Measurements from ENCODE around the gene SERPINB6. TPM values are rescaled to one million over a fixed set of nuclear protein-coding genes. Genes with fewer than 3 reads are reported as not detected.

Gene SERPINB6
- total RNA-seq, 4 donors from 2014 or later = 76.6 to 95.7 (median 84.4) TPM

- no peak overlapping the region for H3K4me3 ChIP-seq
- no peak for DNase-seq
- no peaks in the 10 kb centered on the region for H3K27me3 ChIP-seq
- 27 to 41% methylated on average over 3 to 4 of the region's 4 CpGs for WGBS, 2 donors
- TF ChIP-seq CTCF (IDR thresholded peaks at IDR 0.05) = no peak
- no peak for TF ChIP-seq POLR2A (IDR thresholded peaks at IDR 0.05)
- intact Hi-C loops (cut with DNase I) = no loop called here
- H3K36me3 ChIP-seq = no peaks in the 10 kb centered on the region
- peak overlapping the region; percentile 61 to 99 (median 98) for H3K27ac ChIP-seq
- H3K9me3 ChIP-seq = no peaks in the 10 kb centered on the region
- H3K4me1 ChIP-seq = peaks cover 21 to 71% (median 36%) of the 10 kb centered on the region in 3 donors
These were observed 15.4 kb upstream of the SERPINB6 start for GRCh38 chr6:2986722-2987221.

- Histone ChIP-seq H3K36me3 (no peaks in the 10 kb centered on the region), H3K27ac (no peak overlapping the region), H3K9me3 (no peaks in the 10 kb centered on the region), H3K27me3 (no peaks in the 10 kb centered on the region), H3K4me3 (no peak overlapping the region), H3K4me1 (peaks cover 32 to 76% (median 46%) of the 10 kb centered on the region in 3 donors)
- WGBS, 2 donors = 70 to 80% methylated on average over 9 to 12 of the region's 12 CpGs
- TF ChIP-seq POLR2A (IDR thresholded peaks at IDR 0.05) = no peak
- no peak for TF ChIP-seq CTCF (IDR thresholded peaks at IDR 0.05)
- DNase-seq = no peak
- intact Hi-C loops (cut with DNase I) = no loop called here
These were observed 13.5 kb upstream of the SERPINB6 start for GRCh38 chr6:2984738-2985406.

- Histone ChIP-seq H3K4me1 (peaks cover 32 to 88% (median 40%) of the 10 kb centered on the region in 3 donors), H3K27ac (peak overlapping the region; percentile 75 to 81 (median 78)), H3K9me3 (no peaks in the 10 kb centered on the region), H3K27me3 (no peaks in the 10 kb centered on the region), H3K4me3 (no peak overlapping the region), H3K36me3 (no peaks in the 10 kb centered on the region)
- 72 to 78% methylated on average over 4 of the region's 4 CpGs for WGBS, 2 donors
- no peak for DNase-seq
- intact Hi-C loops (cut with DNase I) = no loop called here
- TF ChIP-seq POLR2A (IDR thresholded peaks at IDR 0.05) = no peak
- TF ChIP-seq CTCF (IDR thresholded peaks at IDR 0.05) = no peak
These were observed 11.2 kb upstream of the SERPINB6 start for GRCh38 chr6:2982426-2983117.

- H3K4me1 ChIP-seq = peaks cover 20 to 79% (median 28%) of the 10 kb centered on the region in 3 donors
- WGBS, 2 donors = 56 to 62% methylated on average over 3 of the region's 3 CpGs
- no peaks in the 10 kb centered on the region for H3K36me3 ChIP-seq
- intact Hi-C loops (cut with DNase I) = no loop called here
- no peak for TF ChIP-seq POLR2A (IDR thresholded peaks at IDR 0.05)
- TF ChIP-seq CTCF (IDR thresholded peaks at IDR 0.05) = no peak
- H3K4me3 ChIP-seq = no peak overlapping the region
- DNase-seq = no peak
- no peaks in the 10 kb centered on the region for H3K9me3 ChIP-seq
- peak overlapping the region; percentile 75 to 81 (median 80) for H3K27ac ChIP-seq
- H3K27me3 ChIP-seq = no peaks in the 10 kb centered on the region
These were observed 9.1 kb upstream of the SERPINB6 start for GRCh38 chr6:2980465-2980855.

- WGBS, 2 donors = 49 to 54% methylated on average over 2 of the region's 2 CpGs
- intact Hi-C loops (cut with DNase I) = no loop called here
These were observed 8.6 kb upstream of the SERPINB6 start for GRCh38 chr6:2979819-2980464.

More at GRCh38 chr6:2979819-2980464, 8.6 kb upstream of the SERPINB6 start:
- H3K36me3 ChIP-seq = no peaks in the 10 kb centered on the region
- peak overlapping the region; percentile 7 to 81 (median 78) for H3K27ac ChIP-seq
- no peak for DNase-seq
- no peak overlapping the region for H3K4me3 ChIP-seq
- TF ChIP-seq CTCF (IDR thresholded peaks at IDR 0.05) (no peak), POLR2A (IDR thresholded peaks at IDR 0.05) (no peak)
- H3K9me3 ChIP-seq = no peaks in the 10 kb centered on the region
- no peaks in the 10 kb centered on the region for H3K27me3 ChIP-seq
- peaks cover 20 to 74% (median 28%) of the 10 kb centered on the region in 3 donors for H3K4me1 ChIP-seq

All from esophagus squamous epithelium (tissue), 5 donors.